Fibroblast of peridontal ligament (primary cell): ENCODE data around the gene ABHD15.

ENCODE experiments used
- DNase-seq: peaks from one replicate; pipeline ENCODE4 v3.0.0-alpha.2; 2010; ENCODE audit errors: extremely low read depth

Gene ABHD15

DNA sequence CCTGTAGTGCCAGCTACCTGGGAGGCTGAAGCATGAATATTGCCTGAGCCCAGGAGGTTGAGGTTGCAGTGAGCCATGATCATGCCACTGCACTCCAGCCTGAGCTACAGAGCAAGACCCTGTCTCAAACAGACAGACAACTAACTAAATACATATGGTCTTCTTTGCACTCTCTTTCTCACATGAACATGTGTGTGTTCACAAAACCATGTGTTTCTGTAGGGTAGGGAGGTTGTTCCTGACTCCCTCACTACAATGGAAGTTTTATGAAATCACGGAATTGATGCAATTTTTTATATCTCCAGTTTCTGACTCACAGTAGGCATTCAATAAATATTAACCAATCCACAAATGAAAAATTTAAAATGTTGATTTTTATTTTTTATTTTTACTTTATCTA is 48.5 kb downstream of the ABHD15 start:
- no peak for DNase-seq

DNA sequence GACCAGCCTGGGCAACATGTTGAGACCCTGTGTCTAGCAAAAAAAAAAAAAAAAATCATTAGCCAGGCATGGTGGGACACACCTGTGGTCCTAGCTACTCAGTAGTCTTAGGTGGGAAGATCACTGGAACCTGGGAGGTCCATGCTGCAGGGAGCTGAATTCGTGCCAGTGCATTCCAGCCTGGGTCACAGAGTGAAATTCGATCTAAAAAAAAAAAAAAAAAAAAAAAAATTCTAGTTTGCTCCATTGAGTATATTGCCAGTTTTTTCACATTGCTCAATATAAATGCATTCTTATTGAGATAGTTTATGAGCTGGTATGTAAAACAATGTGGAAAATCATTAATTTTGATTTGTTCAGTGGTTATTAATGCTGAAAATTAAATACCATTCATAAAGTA is 52.0 kb downstream of the ABHD15 start:
- peak; percentile 50 for DNase-seq

DNA sequence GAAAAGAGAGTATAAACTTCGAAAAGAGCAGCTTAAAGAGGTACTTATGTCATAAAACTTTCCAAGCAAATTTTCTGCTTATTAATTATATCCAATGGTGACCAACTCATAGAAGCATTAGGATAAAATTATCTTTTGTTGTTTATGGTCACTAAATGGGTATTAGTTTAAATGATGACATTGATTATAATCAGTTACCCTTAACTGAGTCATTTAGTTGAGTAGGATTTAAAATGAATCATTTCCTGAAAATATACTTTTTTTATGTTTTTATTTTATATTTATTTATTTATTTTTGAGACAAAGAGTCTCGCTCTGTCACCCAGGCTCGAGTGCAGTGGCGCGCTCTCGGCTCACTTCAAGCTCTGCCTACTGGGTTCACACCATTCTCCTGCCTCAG is 55.9 kb downstream of the ABHD15 start:
- no peak for DNase-seq
